Sciatic nerve (tissue), 2 donors: Measurements from ENCODE around the gene AHR. TPM values are rescaled to one million over a fixed set of nuclear protein-coding genes. Genes with fewer than 3 reads are reported as not detected.
A peak's percentile ranks its signal among the peaks of the same experiment; 100 is the strongest.

Source experiments
- ATAC-seq: fragments of 200-7000 bp; cut with Tn5 transposase; one replicate; pipeline ENCODE4 v1.9.1; 2020; ENCODE audit warnings: mild to moderate bottlenecking, moderate library complexity
- DNase-seq: peaks from one replicate; pipeline ENCODE4 v3.0.0-alpha.2; 2020; ENCODE audit warnings: low spot score
- intact Hi-C: fragments of 100-400 bp; cut with DNase I; formaldehyde crosslinking; loops from one replicate; pipeline ENCODE4 v1.14.2; 2022
- total RNA-seq: library from RNA; stranded (reverse); fragmentation: NEBNext Ultra II Directional; extraction: Animal tissue kit (Norgen Biotek cat#: 25700); gene quantifications from one replicate; pipeline ENCODE4 v1.2.1, GENCODE V29; 2021
- donor health status: DM: no; HTN: no; CAD: no.
- donor health status: DM: no; HTN: no; CAD: no.

The AHR gene
- 288 TPM for total RNA-seq

GRCh38 chr7:17298102-17298839 lies at the start of gene AHR:
Gene AHR, plus strand, starts transcription at chr7:17298652. Its CDS starts 613 bp downstream, at chr7:17299265.
- intact Hi-C loops = loop anchor here (5.0 kb wide), 1 partner anchor 306 kb away; no protein-coding TSS in a partner anchor
- DNase-seq (peak; percentile 96), ATAC-seq (peak; percentile 96)

- ATAC-seq = no peak
Observed at GRCh38 chr7:17253885-17254284, 44.6 kb upstream of the AHR start.

GRCh38 chr7:17255926-17256325 lies 42.5 kb upstream of the AHR start:
- no peak for ATAC-seq
- intact Hi-C loops = no loop called here
- no peak for DNase-seq

More at GRCh38 chr7:17253885-17254284, 44.6 kb upstream of the AHR start:
- no peak for DNase-seq
- intact Hi-C loops = no loop called here

- intact Hi-C loops = no loop called here
- no peak for ATAC-seq
- DNase-seq = no peak
Observed at GRCh38 chr7:17256375-17256774, 42.1 kb upstream of the AHR start.

- intact Hi-C loops = no loop called here
- ATAC-seq = no peak
Observed at GRCh38 chr7:17266565-17266964, 31.9 kb upstream of the AHR start.

GRCh38 chr7:17269341-17270221 lies 28.9 kb upstream of the AHR start:
- intact Hi-C loops = no loop called here
- ATAC-seq (no peak), DNase-seq (no peak)

More at GRCh38 chr7:17266565-17266964, 31.9 kb upstream of the AHR start:
- DNase-seq = no peak

GRCh38 chr7:17274551-17275245 lies 23.8 kb upstream of the AHR start:
- DNase-seq = no peak
- intact Hi-C loops = no loop called here
- ATAC-seq = no peak

GRCh38 chr7:17275749-17276671 lies 22.4 kb upstream of the AHR start:
- no peak for DNase-seq
- peak; percentile 89 for ATAC-seq
- intact Hi-C loops = no loop called here

GRCh38 chr7:17279061-17279460 lies 19.4 kb upstream of the AHR start:
- ATAC-seq = no peak
- no peak for DNase-seq
- intact Hi-C loops = no loop called here

GRCh38 chr7:17289074-17289645 lies 9.3 kb upstream of the AHR start:
- ATAC-seq (peak; percentile 79), DNase-seq (no peak)
- intact Hi-C loops = no loop called here

- no peak for ATAC-seq
- no peak for DNase-seq
- intact Hi-C loops = no loop called here
Observed at GRCh38 chr7:17292843-17293242, 5.6 kb upstream of the AHR start.

- intact Hi-C loops = no loop called here
- ATAC-seq = no peak
- no peak for DNase-seq
Observed at GRCh38 chr7:17293481-17293880, 5.0 kb upstream of the AHR start.

GRCh38 chr7:17297243-17297642 lies 1.2 kb upstream of the AHR start:
- intact Hi-C loops = loop anchor here (5.0 kb wide), 1 partner anchor 305 kb away; no protein-coding TSS in a partner anchor
- ATAC-seq (no peak), DNase-seq (no peak)

GRCh38 chr7:17298840-17299482 lies 509 bp downstream of the AHR start:
- intact Hi-C loops = loop anchor here (5.0 kb wide), 1 partner anchor 307 kb away; no protein-coding TSS in a partner anchor
- DNase-seq (peak; percentile 77), ATAC-seq (peak; percentile 49)

- DNase-seq = no peak
- peak; percentile 2 for ATAC-seq
- intact Hi-C loops = loop anchor here (5.0 kb wide), 1 partner anchor 307 kb away; no protein-coding TSS in a partner anchor
Observed at GRCh38 chr7:17299483-17299991, 1.1 kb downstream of the AHR start.

GRCh38 chr7:17300012-17300411 lies 1.6 kb downstream of the AHR start:
- no peak for DNase-seq
- no peak for ATAC-seq
- intact Hi-C loops = no loop called here

- no peak for ATAC-seq
- intact Hi-C loops = no loop called here
- no peak for DNase-seq
Observed at GRCh38 chr7:17300437-17300836, 2.0 kb downstream of the AHR start.
